ENCODE measurements around the gene RFX4.
A peak's percentile ranks its signal among the peaks of the same experiment; 100 is the strongest.

RFX4 gene

DNA sequence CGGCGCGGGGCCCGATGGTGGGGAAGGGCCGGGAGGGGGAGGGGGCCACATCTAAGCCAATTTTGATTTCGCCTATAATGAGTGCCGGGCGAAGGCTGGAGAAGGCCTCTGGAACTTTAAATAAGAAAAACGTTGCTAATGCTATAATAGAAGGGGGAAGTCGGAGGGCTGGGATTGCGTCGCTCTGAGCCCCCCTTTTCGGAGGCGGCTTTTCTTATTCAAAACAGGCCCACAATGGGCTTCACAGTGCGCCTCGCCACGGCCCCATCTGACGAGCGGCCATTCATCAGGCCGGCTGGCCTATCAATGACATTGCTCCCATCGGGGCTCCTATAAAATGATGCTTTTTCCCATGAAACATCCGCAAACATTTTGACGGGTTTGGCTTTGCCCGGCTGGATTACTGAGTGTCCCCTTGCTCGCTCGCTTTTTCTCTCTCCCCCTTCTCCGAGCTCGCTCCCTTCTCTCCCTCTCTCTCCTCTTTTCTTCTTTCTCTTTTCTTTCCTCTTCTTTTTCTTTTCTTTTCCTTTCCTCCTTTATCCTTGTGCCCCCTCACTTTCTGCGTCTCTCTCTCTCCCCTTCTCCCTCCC lies at the start of gene RFX4:
Gene RFX4, plus strand, starts transcription at position 364 of the 590 bp plus-strand sequence. CDS start 317 bp downstream, outside the sequence.
- Histone ChIP-seq H3K4me1 (ENCODE audit: control insufficient read depth, insufficient read depth, low read length) (peaks cover 32% of the 10 kb centered on the region), H3K36me3 (ENCODE audit: control insufficient read depth in 2 of 2, insufficient read depth in 2 of 2, low read length in 2 of 2) (no peaks in the 10 kb centered on the region), H3K27ac (ENCODE audit: low read length) (no peak within 1 kb of the TSS), H3K27me3 (ENCODE audit: control insufficient read depth in 1 of 2, insufficient read depth in 2 of 2, low read length in 2 of 2) (peaks cover 71 to 89% of the 10 kb centered on the region in 2 donors), H3K9me3 (ENCODE audit: control insufficient read depth in 2 of 2, low read length in 2 of 2) (no peaks in the 10 kb centered on the region), H3K9ac (ENCODE audit: low read length in 2 of 2) (no peak within 1 kb of the TSS), H3K4me3 (ENCODE audit: low read length in 2 of 2) (peak within 1 kb of the TSS; percentile 67 to 72)

GRCh38 chr12:106541201-106541600 lies 41.6 kb upstream of the RFX4 start:
- no peak overlapping the region for H3K9ac ChIP-seq (ENCODE audit: low read length in 2 of 2)
- peaks cover 0 to 4% of the 10 kb centered on the region in 2 donors for H3K9me3 ChIP-seq (ENCODE audit: control insufficient read depth in 2 of 2, low read length in 2 of 2)
- no peaks in the 10 kb centered on the region for H3K4me1 ChIP-seq (ENCODE audit: control insufficient read depth, insufficient read depth, low read length)
- H3K36me3 ChIP-seq (ENCODE audit: control insufficient read depth in 2 of 2, insufficient read depth in 2 of 2, low read length in 2 of 2), result no peaks in the 10 kb centered on the region
- no peaks in the 10 kb centered on the region for H3K27me3 ChIP-seq (ENCODE audit: control insufficient read depth in 1 of 2, insufficient read depth in 2 of 2, low read length in 2 of 2)
- no peak overlapping the region for H3K4me3 ChIP-seq (ENCODE audit: low read length in 2 of 2)
- no peak overlapping the region for H3K27ac ChIP-seq (ENCODE audit: low read length)

- H3K27me3 ChIP-seq (ENCODE audit: control insufficient read depth in 1 of 2, insufficient read depth in 2 of 2, low read length in 2 of 2), result peaks cover 0 to 2% of the 10 kb centered on the region in 2 donors
- no peak overlapping the region for H3K27ac ChIP-seq (ENCODE audit: low read length)
- no peaks in the 10 kb centered on the region for H3K4me1 ChIP-seq (ENCODE audit: control insufficient read depth, insufficient read depth, low read length)
These were observed 31.4 kb upstream of the RFX4 start for GRCh38 chr12:106551410-106551809.

DNA sequence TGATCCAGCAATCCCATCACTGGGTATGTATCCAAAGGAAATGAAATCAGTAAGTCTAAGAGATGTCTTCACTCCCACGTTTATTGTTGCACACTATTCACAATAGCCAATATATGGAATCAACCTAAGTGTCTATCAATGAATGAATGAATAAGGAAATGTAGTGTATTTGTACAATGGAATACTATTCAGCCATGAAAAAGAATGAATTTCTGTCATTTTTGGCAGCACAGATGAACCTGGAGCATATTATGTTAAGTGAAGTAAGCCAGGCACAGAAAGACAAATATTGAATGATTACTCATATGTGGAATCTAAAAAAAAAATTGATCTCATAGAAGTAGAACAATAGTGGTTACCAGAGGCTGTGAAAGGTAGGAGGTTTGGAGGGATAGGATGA lies 30.6 kb upstream of the RFX4 start:
- Histone ChIP-seq H3K27me3 (ENCODE audit: control insufficient read depth in 1 of 2, insufficient read depth in 2 of 2, low read length in 2 of 2) (peaks cover 0 to 2% of the 10 kb centered on the region in 2 donors), H3K36me3 (ENCODE audit: control insufficient read depth in 2 of 2, insufficient read depth in 2 of 2, low read length in 2 of 2) (no peaks in the 10 kb centered on the region), H3K27ac (ENCODE audit: low read length) (no peak overlapping the region), H3K4me1 (ENCODE audit: control insufficient read depth, insufficient read depth, low read length) (no peaks in the 10 kb centered on the region), H3K9me3 (ENCODE audit: control insufficient read depth in 2 of 2, low read length in 2 of 2) (peaks cover 0 to 4% of the 10 kb centered on the region in 2 donors), H3K4me3 (ENCODE audit: low read length in 2 of 2) (no peak overlapping the region), H3K9ac (ENCODE audit: low read length in 2 of 2) (no peak overlapping the region)

More at GRCh38 chr12:106551410-106551809, 31.4 kb upstream of the RFX4 start:
- H3K4me3 ChIP-seq (ENCODE audit: low read length in 2 of 2), result no peak overlapping the region
- no peaks in the 10 kb centered on the region for H3K36me3 ChIP-seq (ENCODE audit: control insufficient read depth in 2 of 2, insufficient read depth in 2 of 2, low read length in 2 of 2)
- peaks cover 0 to 4% of the 10 kb centered on the region in 2 donors for H3K9me3 ChIP-seq (ENCODE audit: control insufficient read depth in 2 of 2, low read length in 2 of 2)
- no peak overlapping the region for H3K9ac ChIP-seq (ENCODE audit: low read length in 2 of 2)

GRCh38 chr12:106564678-106565329 lies 18.0 kb upstream of the RFX4 start:
- Histone ChIP-seq H3K9me3 (ENCODE audit: control insufficient read depth in 2 of 2, low read length in 2 of 2) (peaks cover 0 to 4% of the 10 kb centered on the region in 2 donors), H3K4me3 (ENCODE audit: low read length in 2 of 2) (no peak overlapping the region), H3K27ac (ENCODE audit: low read length) (no peak overlapping the region), H3K9ac (ENCODE audit: low read length in 2 of 2) (no peak overlapping the region), H3K27me3 (ENCODE audit: control insufficient read depth in 1 of 2, insufficient read depth in 2 of 2, low read length in 2 of 2) (peaks cover 0 to 11% of the 10 kb centered on the region in 2 donors), H3K4me1 (ENCODE audit: control insufficient read depth, insufficient read depth, low read length) (no peaks in the 10 kb centered on the region), H3K36me3 (ENCODE audit: control insufficient read depth in 2 of 2, insufficient read depth in 2 of 2, low read length in 2 of 2) (no peaks in the 10 kb centered on the region)

DNA sequence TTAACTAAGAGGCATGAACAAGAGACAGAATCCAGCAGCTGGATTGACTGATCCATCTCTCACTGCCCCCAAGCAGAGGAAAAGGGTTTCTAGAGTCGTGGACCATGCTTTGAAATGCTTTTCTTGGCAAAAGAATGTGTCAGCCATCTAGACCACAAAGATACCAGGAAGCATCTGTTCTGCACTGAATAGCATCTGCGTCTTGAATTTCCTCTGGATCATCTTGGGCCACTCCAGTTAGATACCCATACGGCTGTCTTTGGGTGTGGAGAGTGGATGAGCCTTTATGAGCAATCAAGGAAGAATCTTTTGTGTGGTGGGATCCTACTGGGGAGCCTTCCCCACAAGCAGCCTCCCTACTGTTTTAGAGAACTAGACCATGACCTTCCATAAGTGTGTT lies 16.0 kb upstream of the RFX4 start:
- Histone ChIP-seq H3K27ac (ENCODE audit: low read length) (no peak overlapping the region), H3K4me3 (ENCODE audit: low read length in 2 of 2) (no peak overlapping the region), H3K27me3 (ENCODE audit: control insufficient read depth in 1 of 2, insufficient read depth in 2 of 2, low read length in 2 of 2) (peaks cover 3 to 9% of the 10 kb centered on the region in 2 donors), H3K9ac (ENCODE audit: low read length in 2 of 2) (no peak overlapping the region), H3K4me1 (ENCODE audit: control insufficient read depth, insufficient read depth, low read length) (no peaks in the 10 kb centered on the region), H3K9me3 (ENCODE audit: control insufficient read depth in 2 of 2, low read length in 2 of 2) (peaks cover 0 to 3% of the 10 kb centered on the region in 2 donors), H3K36me3 (ENCODE audit: control insufficient read depth in 2 of 2, insufficient read depth in 2 of 2, low read length in 2 of 2) (no peaks in the 10 kb centered on the region)

GRCh38 chr12:106573239-106573638 lies 9.6 kb upstream of the RFX4 start:
- no peak overlapping the region for H3K27ac ChIP-seq (ENCODE audit: low read length)
- H3K9me3 ChIP-seq (ENCODE audit: control insufficient read depth in 2 of 2, low read length in 2 of 2), result peaks cover 0 to 3% of the 10 kb centered on the region in 2 donors
- no peaks in the 10 kb centered on the region for H3K4me1 ChIP-seq (ENCODE audit: control insufficient read depth, insufficient read depth, low read length)
- H3K4me3 ChIP-seq (ENCODE audit: low read length in 2 of 2), result no peak overlapping the region
- H3K9ac ChIP-seq (ENCODE audit: low read length in 2 of 2), result no peak overlapping the region
- peaks cover 5 to 11% of the 10 kb centered on the region in 2 donors for H3K27me3 ChIP-seq (ENCODE audit: control insufficient read depth in 1 of 2, insufficient read depth in 2 of 2, low read length in 2 of 2)
- no peaks in the 10 kb centered on the region for H3K36me3 ChIP-seq (ENCODE audit: control insufficient read depth in 2 of 2, insufficient read depth in 2 of 2, low read length in 2 of 2)

DNA sequence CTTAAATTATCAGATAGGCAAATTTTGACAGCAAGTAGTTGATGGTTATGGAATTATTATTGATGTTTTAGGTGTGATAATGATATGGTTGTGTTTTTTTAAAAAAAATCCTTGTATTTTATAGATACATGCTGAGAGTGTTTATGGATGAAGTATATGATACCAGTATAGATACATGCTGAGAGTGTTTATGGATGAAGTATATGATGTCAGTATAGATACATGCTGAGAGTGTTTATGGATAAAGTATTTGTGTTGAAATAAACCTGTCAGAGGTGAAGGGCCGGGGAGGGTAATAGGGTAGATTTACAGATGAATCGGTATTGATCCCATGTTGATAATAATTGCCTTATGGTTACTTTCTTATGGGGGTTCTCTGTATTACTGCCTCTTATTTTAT lies 6.0 kb upstream of the RFX4 start:
- H3K4me3 ChIP-seq (ENCODE audit: low read length in 2 of 2), result no peak overlapping the region
- H3K4me1 ChIP-seq (ENCODE audit: control insufficient read depth, insufficient read depth, low read length), result peaks cover 10% of the 10 kb centered on the region
- H3K36me3 ChIP-seq (ENCODE audit: control insufficient read depth in 2 of 2, insufficient read depth in 2 of 2, low read length in 2 of 2), result no peaks in the 10 kb centered on the region
- H3K27me3 ChIP-seq (ENCODE audit: control insufficient read depth in 1 of 2, insufficient read depth in 2 of 2, low read length in 2 of 2), result peaks cover 31 to 40% of the 10 kb centered on the region in 2 donors
- H3K9me3 ChIP-seq (ENCODE audit: control insufficient read depth in 2 of 2, low read length in 2 of 2), result no peaks in the 10 kb centered on the region
- H3K9ac ChIP-seq (ENCODE audit: low read length in 2 of 2), result no peak overlapping the region
- H3K27ac ChIP-seq (ENCODE audit: low read length), result no peak overlapping the region

- Histone ChIP-seq H3K36me3 (ENCODE audit: control insufficient read depth in 2 of 2, insufficient read depth in 2 of 2, low read length in 2 of 2) (no peaks in the 10 kb centered on the region), H3K4me1 (ENCODE audit: control insufficient read depth, insufficient read depth, low read length) (peaks cover 21% of the 10 kb centered on the region), H3K27me3 (ENCODE audit: control insufficient read depth in 1 of 2, insufficient read depth in 2 of 2, low read length in 2 of 2) (peaks cover 66 to 78% of the 10 kb centered on the region in 2 donors), H3K9me3 (ENCODE audit: control insufficient read depth in 2 of 2, low read length in 2 of 2) (no peaks in the 10 kb centered on the region), H3K27ac (ENCODE audit: low read length) (no peak overlapping the region), H3K9ac (ENCODE audit: low read length in 2 of 2) (no peak overlapping the region), H3K4me3 (ENCODE audit: low read length in 2 of 2) (peak overlapping the region in 1 of 2 donors; percentile 44)
These were observed 1.9 kb upstream of the RFX4 start for GRCh38 chr12:106580671-106581508.

GRCh38 chr12:106581543-106582248 lies 1.1 kb upstream of the RFX4 start:
- peaks cover 28% of the 10 kb centered on the region for H3K4me1 ChIP-seq (ENCODE audit: control insufficient read depth, insufficient read depth, low read length)
- H3K9me3 ChIP-seq (ENCODE audit: control insufficient read depth in 2 of 2, low read length in 2 of 2), result no peaks in the 10 kb centered on the region
- no peak overlapping the region for H3K9ac ChIP-seq (ENCODE audit: low read length in 2 of 2)
- no peak overlapping the region for H3K27ac ChIP-seq (ENCODE audit: low read length)
- no peaks in the 10 kb centered on the region for H3K36me3 ChIP-seq (ENCODE audit: control insufficient read depth in 2 of 2, insufficient read depth in 2 of 2, low read length in 2 of 2)
- H3K27me3 ChIP-seq (ENCODE audit: control insufficient read depth in 1 of 2, insufficient read depth in 2 of 2, low read length in 2 of 2), result peaks cover 70 to 86% of the 10 kb centered on the region in 2 donors
- H3K4me3 ChIP-seq (ENCODE audit: low read length in 2 of 2), result peak overlapping the region in 1 of 2 donors; percentile 29
